Endometrial microvascular endothelial cells (primary cell): ENCODE data around the gene OPN3. TPM values are rescaled to one million over a fixed set of nuclear protein-coding genes. Genes with fewer than 3 reads are reported as not detected.

ENCODE experiments used
- in situ Hi-C: cut with HindIII; loops from 2 replicates; pipeline ENCODE4 v1.10.0; 2017; ENCODE audit warnings: low sequenced_read_pairs, low pct_unique_long_range_greater_than_20kb; ENCODE audit errors: inconsistent ontology term
- total RNA-seq: library from RNA; depleted of rRNA; stranded (reverse); fragments of >200 nt; gene quantifications from one replicate; pipeline ENCODE4 v1.2.3, GENCODE V29; 2015; ENCODE audit errors: inconsistent ontology term

The OPN3 gene
- total RNA-seq, 1 donor from 2014 or later, result 32.9 TPM

DNA sequence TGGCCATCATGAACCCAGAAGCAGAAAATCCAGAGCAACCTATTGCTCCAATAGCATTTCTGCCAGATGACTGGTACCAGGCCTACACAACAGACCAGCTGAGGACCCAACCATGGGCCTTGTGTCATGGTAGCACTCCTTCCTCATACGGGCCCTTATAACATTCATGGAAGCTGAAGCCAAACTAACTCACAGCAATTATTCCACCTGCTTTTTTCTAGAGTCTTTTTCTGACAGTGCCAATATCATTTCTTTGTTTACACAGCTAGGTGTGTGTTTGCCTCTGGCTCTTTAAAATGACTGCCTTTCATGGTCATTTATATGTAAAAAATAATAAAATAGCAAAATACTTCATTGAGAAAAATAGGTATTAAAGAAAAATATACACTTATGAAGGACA is 8.0 kb upstream of the OPN3 start:
- in situ Hi-C loops, result no loop called here

DNA sequence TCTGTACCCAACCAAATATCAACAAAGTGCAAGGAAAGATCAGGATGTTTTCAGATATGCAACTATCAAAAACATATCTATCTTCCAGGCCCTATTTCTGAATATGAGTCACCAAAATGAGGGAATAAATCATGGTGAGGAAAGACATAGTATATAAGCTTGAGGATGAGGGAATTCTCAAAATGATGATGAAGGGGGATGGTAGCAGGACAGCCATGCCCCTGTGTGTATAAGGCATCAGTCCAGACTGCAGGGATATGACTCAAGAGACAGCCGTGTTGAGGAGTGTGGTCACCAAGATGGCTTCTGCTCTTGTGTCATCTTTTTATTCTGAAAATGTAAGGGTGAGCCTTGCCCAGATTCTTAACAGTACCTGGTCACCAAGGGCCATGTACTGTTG is 7.5 kb upstream of the OPN3 start:
- in situ Hi-C loops, result no loop called here

DNA sequence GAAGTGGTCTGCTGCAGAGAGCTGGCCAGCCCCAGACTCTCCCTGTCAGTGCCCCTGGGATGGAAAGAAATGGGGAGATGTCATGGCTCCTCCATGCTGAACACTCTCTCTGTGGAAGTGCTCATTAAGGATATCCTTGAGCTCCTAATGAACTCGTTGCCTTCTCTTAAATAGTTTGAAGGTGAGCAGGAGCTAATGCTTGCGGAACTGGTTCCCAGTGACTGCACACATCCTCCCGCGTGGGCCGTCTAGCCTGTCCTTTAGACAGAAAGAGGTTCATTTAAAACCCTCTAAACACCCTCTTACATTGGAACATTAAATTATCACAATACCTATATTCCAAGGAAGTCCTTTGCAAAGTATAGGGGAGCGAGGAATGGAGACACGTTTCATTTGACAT is 6.0 kb upstream of the OPN3 start:
- in situ Hi-C loops, result no loop called here

DNA sequence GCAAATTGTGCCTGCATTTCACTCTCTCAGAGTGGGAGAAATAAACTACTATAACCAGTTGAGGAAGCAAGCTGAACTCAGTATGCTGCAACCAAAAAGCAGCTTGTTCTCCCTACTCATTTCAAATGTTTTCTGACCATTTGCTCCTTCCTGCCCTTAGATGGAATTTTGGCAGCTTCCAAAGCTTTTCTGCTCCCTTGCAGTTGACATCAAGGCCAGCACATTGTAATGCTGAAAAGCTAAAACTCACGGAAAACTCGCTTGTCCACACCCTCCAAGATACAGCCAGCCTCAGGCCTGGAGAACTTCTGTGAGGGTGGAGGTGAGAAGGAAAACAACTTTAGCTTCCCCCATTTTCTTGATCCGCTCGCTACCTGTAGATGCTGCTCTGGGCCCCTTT is 5.0 kb upstream of the OPN3 start:
- in situ Hi-C loops, result no loop called here

DNA sequence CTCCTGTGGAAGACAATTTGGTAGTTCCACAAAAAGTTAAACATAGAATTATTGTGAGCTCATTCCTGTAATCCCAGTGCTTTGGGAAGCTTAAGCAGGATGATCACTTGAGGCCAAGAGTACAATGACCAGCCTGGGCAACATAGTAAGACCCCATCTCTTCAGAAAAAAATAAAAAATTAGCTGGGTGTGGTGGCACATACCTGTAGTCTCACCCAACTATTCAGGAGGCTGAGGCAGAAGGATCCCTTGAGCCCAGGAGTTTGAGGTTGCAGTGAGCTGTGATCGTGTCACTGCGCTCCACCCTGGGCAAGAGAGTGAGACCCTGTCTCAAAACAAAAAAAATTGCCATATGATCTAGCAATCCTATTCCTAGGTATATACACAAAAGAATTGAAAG is 4.1 kb upstream of the OPN3 start:
- in situ Hi-C loops, result no loop called here

DNA sequence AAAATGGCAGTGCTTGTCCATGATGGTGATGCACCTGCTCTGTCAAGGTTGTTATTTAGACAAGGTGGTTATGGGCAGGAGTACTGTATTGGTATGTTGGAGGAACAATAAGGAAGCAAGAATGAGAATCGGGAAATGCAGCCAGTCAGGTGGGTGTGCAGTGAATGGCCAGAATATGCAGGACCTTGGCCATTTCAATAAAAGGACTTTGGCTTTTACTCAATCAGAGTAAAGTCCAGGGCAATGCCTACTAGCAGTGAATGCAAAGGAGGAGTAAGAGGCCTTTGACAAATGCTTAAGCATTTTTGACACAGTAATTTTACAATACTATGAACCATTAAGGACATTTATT is 2.4 kb upstream of the OPN3 start:
- in situ Hi-C loops, result no loop called here

DNA sequence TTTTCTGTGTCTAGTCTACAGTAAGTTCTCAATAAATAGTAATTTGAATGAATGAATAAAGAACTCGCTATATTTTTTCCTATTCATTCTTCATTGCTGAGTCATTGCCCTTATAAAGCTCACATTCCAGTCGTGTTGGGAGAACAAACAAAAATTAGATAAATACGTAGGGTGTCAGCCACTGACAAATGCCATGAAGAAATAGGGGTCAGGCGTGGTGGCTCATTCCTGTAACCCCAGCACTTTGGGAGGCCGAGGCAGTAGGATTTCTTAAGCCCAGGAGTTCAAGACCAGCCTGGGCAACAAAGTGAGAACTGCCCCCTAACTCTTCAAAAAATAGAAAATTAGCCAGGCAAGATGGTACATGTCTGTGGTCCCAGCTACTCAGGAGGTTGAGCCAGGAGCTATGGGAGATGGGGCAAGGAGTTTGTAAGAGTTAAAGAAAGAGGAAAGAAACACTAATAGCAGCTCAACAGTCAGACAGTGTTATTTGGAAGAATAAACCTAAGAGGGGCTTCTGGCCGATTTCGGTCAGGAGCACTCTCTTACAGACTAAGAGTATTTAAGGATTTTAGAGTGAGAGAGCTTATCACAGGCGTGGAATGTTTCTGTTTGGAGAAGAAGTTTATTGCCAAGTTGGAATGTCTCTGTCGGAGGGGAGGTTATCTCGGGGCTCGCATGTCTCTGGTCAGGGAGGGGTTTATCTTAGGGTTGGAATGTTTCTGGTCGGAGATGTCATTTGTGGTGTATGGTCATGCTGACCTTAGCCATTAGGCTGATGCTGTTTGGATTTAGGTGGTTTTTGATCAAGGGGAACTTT is 1.8 kb upstream of the OPN3 start:
- in situ Hi-C loops, result no loop called here

DNA sequence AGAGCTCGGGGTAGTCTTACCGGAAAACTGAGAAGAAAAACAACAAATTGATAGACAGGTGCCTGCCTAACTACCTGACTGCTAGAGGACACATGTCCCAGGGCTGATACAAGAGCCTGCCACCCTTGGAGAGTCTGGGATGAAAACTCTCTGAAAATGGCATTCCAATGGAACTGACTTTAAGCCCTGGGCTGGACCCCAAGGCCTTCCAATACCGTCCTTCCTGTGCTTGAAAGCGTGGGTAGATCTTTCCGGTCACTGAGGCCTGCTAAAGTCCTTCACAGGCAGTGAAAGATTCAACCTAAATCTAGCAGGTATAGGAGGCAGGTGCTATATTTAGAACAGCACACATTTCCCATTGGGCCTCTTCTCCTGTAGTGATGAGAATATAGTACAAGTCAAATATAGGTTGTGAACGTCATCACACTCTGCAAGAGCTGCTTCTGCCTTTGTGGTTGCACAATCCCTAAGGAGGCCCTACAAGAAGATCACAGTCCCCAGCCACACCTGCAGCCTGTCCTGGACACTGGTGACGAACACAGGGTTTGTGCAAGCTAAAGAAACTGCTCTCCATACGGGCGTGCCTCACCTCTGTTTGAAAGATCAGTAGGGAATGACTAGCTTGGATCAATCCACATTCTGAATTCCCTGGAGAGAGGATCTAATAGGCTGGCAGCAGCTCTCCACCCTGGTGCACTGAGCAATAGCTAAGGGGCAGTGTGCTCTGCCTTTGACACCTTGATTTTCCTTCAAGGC is 876 bp upstream of the OPN3 start:
- in situ Hi-C loops, result no loop called here

DNA sequence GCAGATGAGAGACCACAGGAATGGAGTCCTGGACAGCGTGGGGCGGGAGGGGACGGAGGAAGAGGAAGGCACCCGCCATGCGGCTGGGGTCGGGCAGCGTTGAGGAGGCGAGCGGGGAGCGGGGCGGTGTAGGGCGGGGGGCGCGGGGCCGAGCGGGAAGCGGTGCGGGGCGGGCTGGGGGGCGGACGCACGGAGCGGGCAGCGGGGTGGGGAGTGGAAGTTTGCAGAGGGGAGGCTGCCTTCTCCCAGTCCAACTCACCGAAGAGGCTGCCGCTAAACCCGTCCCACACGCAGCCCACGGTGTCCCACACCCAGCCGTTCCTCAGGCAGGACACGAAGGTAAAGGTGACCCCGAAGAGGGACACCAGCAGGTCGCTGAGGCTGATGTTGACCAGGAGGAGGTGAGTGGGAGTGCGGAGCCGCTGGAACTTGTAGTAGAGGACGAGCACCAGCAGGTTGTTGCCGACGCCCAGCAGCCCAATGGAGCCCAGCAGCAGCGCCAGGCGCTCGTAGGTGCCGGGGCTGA is 483 bp downstream of the OPN3 start:
- in situ Hi-C loops, result no loop called here

DNA sequence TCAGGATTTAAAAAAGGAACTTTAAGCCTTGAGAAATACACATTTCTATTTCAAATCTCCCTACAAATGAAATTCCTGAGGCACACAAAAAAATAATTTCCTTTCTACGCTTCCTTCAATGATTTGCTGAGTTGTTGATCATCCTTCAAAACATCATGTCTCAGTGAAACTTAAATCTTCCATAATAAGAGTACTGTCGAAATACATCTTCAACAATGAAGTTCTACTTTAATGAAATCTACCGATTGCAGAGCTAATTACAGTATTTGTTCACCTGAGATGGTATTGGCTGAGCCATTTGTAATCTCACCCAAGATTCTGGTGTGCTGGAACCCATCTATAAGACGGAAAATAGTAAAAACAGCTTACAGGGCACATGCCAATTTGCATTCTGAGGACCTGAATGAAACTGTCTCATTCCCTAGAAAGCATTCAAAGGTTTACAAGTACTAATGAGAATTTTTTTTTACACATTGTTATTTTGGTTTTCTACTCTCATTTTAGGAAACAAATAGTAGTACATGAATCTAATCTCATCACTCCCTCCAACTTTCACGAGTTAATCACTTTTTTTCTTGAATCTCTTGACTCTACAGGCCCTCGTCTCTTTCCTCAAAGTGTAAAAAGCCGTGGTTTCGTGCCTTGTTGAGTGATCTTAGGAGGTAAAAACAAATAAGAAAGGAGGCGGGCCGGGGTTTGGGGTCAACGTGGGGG is 1.1 kb downstream of the OPN3 start:
- in situ Hi-C loops, result no loop called here

DNA sequence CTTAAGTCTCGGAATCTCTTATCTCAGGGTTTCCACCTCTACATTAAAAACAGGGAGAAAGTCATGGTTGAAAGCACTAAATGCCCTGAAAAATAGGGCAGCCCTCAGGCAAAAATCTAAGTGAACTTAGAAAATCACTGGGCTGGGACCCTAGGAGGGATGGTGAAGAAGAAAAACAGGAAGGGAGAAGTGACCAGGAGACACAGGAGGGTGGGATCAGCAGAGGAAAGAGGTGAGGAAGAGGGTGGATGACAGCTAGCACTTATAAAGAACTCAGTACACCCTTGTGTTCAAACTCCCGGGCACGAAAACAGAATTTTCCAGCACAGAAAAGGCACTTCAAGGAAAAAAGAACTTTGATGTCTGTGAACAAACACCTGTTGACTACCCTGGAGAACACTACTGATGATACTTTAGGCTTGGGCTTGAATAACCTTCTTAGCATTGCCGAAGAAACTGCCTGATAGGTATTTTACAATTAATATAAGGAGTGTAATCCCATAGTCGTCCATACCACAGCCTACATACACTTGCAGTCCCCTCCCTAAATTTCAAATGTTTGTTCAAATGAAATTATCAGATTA is 2.0 kb downstream of the OPN3 start:
- in situ Hi-C loops, result no loop called here

DNA sequence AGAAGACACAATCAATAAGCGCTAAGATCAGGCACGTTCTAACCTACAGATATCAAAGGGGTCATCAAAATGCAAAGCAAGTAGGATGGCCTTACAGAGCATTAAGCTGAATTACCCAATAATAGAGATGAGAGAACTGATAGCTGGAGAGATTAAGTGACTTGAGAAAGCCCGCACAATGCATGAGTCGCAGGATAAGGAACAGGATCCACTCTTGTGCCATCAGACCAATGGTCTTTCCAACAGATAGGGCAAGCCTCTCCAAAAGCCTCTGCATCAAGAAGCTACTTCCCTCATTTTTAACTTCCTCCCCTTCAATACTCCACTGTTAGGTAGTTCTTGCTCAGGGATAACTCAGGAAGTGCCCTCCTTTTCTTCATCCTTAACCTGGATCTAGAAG is 2.6 kb downstream of the OPN3 start:
- in situ Hi-C loops, result no loop called here

DNA sequence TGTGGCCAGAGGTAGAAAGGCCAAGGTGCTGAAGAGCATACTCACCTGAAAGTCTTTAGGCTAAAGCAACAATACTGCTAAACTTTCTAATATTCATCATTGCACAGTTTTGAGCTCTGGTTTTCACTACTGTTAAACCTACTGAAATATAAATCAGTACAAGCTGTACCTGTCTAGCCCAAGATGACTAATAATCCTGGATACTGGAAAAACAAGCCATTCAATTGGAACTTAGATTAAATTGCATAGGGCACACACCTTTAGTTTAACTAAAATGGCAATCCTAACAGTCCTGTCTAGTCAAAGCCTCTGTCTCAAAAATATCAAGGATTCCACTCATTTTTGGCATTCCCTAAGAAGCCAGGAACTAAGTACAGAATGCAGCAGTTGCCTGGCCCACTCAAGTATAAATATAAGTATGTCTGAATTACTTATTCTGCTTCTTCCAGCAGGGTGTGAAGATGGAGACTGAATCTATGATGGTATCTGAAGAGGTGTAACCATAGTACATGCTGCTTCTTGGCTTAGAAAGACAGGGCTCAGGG is 3.1 kb downstream of the OPN3 start:
- in situ Hi-C loops, result no loop called here

DNA sequence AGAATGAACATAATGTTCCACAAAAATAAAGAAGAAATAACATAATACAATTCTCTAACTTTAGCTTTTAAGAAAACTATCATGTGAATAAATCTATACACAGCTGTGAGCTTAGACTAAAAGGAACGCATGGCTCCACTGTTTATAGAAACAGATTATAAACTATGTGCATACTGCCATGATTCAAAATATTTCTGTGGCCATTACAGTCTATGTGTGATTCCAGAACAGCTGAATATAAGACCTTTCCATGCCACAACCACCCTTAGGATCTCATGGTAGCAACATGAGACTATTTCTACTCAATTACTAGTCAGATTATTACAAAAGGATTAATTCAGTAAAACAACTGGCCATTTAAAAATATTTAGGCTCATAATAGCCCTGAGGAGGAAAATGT is 3.9 kb downstream of the OPN3 start:
- in situ Hi-C loops, result no loop called here

DNA sequence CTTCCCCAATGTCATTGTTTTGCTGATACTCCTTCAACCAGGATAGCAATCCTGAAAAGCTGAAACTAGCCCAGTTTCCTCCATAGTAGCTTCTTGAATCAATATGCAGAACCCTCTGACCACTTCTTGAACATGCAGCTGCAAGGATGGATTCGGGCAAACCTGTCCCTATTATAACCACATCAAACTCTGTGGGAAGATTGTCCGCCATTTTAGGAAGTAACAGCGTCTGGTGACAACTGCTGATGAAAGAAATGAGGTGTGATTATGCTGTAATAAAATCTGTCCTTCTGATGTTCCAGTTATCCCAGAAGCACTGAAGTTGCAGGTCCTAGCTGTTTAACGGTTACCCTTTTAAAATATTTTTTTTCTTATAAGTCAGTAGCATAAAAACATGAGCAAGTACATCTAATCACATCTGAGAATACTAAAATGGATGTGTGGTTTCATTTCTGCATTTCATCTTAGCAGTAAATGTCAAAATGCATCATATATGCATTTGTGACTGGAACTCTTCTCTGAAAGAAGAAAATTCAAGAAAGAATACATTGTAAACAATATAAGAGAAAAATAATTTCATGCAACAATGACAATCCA is 4.5 kb downstream of the OPN3 start:
- in situ Hi-C loops, result no loop called here

DNA sequence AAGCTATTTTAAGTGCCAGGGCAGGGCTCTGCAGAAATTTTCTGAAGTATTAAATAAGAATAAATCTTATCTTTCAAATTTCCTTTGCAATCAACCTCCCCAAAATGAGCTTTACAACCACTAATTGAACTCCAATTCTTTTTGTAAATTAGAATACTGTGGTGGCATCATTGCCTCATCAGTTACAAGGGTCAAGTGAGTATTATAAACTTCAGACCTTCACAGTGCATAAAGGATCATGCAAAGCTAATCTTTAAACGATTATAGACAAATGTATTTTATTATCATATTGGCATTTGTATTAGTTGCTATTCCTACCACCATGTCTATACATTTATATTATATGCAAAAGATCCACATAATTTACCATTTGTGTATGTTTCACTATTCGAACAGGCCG is 7.2 kb downstream of the OPN3 start:
- in situ Hi-C loops, result no loop called here

DNA sequence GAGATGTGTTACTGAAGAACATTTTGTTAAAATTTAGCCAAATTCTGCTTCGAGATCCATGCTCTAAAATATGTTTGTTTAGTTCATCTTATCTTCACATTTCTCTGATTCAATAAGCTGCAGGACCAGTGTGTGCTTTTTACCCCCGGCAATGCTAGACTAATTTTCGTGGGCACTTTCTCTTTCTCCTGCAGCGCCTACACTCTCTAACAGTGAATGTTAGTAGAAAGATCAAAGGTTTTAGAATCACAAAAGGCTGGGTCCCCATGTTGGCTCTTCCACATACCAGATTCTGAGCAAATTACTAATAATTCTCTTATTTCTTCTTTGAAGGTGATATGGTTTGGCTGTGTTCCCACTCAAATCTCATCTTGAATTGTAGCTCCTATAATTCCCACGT is 8.5 kb downstream of the OPN3 start:
- in situ Hi-C loops, result no loop called here

DNA sequence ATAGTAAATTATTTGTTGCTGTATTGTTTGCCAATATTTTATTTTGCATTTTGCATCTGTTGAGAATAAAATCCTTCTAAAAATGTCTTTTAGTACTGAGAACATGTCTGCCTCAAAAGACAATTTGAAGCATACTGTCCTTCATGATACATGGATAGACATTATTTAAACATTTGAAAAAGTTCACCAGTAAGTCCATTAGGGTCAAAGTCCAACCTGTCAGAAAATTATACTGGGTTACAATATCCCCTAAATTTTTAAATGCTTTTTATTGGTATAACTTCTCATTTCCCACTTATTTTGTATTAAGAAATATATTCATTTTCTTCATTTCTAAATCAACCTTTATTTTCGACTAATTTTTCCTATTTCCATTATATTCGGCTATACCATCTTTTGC is 9.3 kb downstream of the OPN3 start:
- in situ Hi-C loops, result no loop called here

DNA sequence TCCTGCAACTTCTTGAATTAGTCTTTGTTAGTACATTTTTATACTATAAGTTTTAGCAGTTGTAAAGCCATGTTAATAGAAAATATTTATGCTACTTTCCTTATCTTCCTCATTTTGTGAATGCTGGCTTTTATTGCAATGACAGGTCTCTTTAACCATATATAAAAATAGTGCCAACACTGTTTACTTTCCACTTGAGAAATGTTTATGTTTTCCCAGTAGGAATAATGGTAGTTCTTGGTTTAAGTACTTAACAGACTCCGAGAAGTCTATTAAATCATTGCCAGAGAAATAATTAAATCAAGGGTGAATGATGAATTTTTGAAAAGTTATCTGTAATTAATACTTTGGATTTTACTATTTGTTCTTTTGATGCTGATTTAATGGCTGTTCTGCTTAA is 9.7 kb downstream of the OPN3 start:
- in situ Hi-C loops, result no loop called here
